A204.1 (cell line): Measurements from ENCODE around the gene SGPP1.
"Not testable (repeated sequence)": the region's sequence is repeated elsewhere in the genome, so short reads cannot be mapped to it uniquely, and the experiment has no call there.

Experiments
- FAIRE-seq: peaks from 2 replicates; lab custom pipeline; 2012; peaks lifted over from hg19 to GRCh38; lab: Jason Lieb, UNC

Gene SGPP1

GRCh38 chr14:63725786-63726460 lies 1.9 kb downstream of the SGPP1 start:
- no peak for FAIRE-seq

DNA sequence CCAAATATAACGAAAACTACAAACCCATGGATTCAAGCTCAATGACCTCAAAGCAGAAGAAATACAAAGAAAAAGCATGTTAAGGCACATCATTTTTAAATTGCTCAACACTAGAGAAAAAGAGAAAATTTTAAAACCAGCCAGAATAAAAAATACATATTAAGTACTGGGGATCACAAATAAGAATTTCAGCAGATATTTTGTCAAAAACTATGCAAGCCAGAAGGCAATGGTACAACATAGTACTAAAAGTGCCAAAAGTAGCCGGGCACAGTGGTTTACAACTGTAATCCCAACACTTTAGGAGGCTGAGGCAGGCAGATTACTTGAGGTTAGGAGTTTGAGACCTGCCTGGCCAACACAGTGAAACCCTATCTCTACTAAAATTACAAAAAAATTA lies 10.2 kb downstream of the SGPP1 start:
- no peak for FAIRE-seq

DNA sequence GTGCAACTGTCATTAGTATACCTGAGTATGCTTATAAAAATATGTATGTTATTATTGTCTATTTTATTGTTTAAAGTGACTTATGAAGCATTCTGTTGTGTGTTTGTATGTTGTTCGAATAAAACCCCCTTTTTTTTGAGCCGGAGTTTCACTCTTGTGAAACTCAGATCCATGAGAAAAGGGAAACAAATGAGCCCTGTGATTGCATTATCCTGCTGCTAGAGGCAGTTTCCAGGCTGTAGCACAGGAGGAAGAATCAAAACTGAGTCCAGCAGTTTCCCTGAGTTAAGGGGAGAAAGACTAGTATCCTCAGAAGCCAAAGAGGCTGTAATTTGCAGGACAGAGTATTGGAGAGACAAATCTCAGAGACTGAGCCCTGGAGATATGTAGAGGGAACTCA lies 12.5 kb downstream of the SGPP1 start:
- no peak for FAIRE-seq

DNA sequence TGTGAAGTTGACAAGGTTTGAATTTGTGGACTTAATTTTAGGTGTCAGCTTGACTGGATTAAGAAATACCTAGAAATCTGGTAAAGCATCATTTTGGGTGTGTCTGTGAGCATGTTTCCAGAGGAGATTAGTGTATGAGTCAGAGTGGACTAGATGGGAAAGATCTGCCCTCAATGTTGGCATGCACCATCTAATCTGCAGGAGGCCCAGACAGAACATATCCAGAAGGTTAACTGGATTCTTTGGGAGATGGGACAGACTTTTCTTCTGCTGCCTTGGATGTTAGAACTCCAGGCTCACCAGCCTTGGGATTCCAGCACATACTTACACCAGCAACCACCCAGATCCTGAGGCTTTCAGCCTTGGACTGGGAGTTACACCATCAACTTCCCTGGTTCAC lies 14.1 kb downstream of the SGPP1 start:
- no peak for FAIRE-seq

- no peak for FAIRE-seq
Measured at GRCh38 chr14:63713058-63713457, 14.8 kb downstream of the SGPP1 start.

DNA sequence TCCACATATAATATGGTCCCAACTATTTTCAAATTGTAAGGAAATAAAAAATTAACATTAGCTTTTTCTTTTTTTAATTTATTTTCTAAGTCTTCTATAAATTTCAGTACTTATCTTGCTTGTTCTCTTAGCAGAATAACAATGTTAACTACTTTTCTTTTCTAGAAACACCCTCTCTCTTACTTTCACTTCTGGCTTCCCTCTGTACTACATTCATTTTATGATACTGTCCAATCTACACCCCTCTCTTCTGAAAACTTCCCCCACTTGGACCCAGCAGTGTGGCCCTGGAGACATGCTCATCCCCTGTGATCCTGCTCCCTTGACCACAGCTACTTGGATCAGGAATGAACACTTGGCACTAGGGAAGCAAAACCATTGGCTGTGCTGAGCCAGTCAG lies 15.7 kb downstream of the SGPP1 start:
- FAIRE-seq, result peak; percentile 51

DNA sequence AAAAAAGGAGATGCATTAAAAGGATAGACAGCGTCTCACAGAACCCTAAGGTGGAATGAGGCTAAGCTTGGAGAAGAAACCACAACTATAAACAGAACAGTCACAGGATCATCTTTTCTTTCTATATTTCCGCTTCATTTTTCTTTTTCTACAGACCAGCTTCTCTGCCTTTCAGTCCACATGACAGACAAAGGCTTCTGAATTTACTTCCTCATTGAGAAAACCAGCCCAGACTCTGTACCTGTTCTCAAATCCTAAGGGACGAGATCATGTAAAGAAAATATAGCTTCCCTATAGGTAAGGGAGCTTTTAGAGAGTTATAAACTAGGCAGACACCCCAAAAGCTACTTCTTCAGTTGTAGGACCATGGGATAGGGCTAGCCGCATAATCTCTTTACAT lies 17.4 kb downstream of the SGPP1 start:
- no peak for FAIRE-seq

DNA sequence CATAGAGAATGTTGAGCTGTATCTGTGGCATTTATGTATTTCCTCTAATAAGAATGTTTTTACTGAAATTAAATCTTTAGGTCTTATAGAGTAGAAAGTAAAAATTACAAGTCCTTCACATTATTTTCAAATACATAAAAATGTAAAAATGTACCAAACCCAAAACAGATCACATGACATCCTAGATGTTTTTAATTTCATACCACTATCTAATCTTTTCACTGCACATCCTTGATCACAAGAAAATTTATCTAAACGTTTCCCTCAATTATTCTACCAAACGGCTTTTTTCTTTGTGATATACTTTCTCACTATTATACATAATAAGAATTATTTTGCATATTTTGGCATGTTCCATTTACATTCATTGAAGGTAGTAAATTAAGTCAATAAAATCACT lies 18.3 kb downstream of the SGPP1 start:
- FAIRE-seq, result peak; percentile 3

DNA sequence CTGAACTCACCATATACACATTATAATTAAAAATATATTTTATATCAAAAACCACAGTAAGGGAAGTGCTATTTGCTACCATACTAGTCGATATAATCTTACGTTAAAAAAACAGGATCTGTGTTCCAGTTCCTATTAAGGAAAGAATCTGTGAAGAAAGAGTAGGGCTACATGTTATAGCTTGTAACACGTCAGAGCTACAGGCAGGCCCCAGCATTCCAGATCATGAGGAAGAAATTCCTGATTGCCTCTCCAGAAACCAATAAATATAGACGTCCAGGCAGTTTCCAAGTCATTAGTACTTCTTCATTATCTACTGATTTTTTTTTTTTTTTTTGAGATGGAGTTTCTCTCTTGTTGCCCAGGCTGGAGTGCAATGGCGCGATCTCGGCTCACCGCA lies 20.6 kb downstream of the SGPP1 start:
- FAIRE-seq, result no peak

GRCh38 chr14:63705561-63706070 lies 22.2 kb downstream of the SGPP1 start:
- no peak for FAIRE-seq

GRCh38 chr14:63702530-63702929 lies 25.3 kb downstream of the SGPP1 start:
- not testable (repeated sequence) for FAIRE-seq

DNA sequence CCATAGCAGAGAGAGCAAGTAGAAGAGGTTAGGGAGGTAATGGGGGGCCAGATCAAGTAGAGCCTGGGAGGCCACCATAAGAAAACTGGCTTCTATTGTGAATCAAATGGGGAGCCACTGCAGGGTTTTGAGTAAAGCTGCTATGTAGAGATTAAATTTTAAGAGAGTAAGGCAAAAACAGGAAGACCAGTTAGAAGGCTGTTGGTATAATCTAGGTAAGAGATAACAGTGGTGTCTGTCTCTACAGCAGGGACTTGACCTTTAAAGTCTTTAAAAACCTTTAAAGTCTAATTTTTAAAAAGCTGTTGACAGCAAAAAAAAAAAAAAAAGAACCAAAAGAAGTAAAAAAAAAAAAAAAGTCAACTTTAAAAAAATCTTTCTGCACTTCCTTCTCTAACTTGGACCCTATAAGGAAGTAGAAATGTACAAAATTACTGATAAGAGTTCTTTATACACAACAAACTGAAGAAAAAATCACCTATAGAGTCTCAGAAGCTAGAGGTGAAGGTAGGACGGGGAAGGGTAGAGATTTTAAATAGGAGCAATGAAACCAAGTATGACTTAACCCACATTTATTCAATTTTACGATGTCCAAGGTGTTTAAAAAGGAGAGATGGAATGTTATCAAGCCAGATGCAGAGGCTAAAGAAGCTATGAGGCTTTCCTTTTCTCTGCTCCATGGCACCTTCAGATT lies 26.1 kb downstream of the SGPP1 start:
- no peak for FAIRE-seq

DNA sequence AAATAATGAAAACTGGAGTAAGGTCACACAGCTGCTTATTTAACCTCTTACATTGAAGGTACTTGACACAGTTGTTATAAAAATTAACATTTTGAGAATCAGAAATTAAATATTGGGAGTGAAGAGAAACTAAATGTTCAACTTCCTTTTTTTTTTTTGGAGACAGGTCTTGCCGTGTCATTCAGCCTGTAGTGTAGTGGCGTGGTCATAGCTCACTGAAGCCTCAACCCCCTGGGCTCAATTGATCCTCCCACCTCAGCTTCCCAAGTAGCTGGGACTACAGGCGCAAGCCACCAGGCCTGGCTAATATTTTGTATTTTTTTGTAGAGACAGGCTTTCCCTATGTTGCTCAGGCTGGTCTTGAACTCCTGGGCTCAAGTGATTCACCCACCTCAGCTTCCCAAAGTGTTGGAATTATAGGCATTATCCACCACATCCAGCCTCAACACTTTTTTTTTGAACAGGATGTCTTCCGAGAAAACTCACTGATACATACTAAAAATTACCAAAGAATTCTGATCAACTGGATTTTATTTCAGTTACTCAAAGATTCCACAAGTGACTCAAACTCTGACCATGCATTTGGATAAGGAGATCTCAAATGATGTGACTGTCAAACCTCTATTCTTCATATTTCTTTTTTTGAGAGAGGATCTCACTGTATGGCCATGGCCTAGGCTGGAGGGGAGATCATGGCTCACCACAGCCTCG lies 35.4 kb downstream of the SGPP1 start:
- FAIRE-seq, result no peak

- FAIRE-seq, result no peak
Measured at GRCh38 chr14:63689132-63689531, 38.7 kb downstream of the SGPP1 start.

GRCh38 chr14:63686926-63687325 lies 40.9 kb downstream of the SGPP1 start:
- no peak for FAIRE-seq

- FAIRE-seq, result peak; percentile 37
Measured at GRCh38 chr14:63685401-63685800, 42.5 kb downstream of the SGPP1 start.

- no peak for FAIRE-seq
Measured at GRCh38 chr14:63682727-63683593, 44.9 kb downstream of the SGPP1 start.

- FAIRE-seq, result no peak
Measured at GRCh38 chr14:63678536-63678935, 49.3 kb downstream of the SGPP1 start.

DNA sequence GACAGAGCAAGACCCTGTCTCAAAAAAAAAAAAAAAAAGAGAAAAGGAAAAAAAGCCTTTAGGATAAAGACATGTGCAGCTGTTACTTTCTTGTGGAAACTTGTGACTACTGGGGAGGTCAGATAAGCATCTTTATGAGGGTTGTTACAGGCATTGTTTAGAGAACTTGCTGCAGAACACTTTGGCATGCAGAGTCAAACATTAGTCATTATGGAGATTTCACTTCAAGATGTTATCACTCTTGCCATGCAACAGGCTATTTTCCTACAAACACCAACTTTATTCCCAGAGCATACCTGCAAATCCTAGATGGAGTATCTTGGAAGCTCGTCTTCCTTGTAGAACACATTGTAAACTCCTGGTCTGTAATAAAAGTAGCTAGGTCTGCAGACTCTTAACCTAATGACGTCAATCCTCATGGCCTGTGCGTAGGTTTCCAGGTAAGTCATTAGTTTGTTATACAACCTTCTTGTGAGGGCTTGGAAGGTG lies 49.9 kb downstream of the SGPP1 start:
- no peak for FAIRE-seq

DNA sequence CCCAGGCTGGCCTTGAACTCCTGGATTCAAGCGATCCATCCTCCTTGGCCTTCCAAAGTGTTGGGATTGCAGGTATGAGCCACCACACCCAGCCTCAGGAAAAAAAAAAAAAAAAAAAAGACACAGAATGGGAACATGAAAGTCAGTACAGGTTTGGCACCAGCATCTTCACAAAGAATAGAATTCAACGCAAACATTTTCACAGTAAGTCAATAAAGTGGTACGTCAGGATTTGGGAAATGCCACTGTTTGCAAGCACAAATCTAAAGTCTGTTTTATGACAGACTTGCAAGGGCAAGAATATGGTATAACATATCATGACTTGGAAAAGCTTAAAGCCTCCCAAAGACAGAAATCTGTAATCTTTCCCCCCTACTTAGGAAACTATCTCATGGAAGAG lies 51.2 kb downstream of the SGPP1 start:
- FAIRE-seq, result no peak

- FAIRE-seq, result no peak
Measured at GRCh38 chr14:63673886-63674497, 53.9 kb downstream of the SGPP1 start.

GRCh38 chr14:63673255-63673654 lies 54.6 kb downstream of the SGPP1 start:
- FAIRE-seq, result no peak
